Measurements from ENCODE around the gene MEOX2.

MEOX2 gene

GRCh38 chr7:15678653-15679052 lies 7.8 kb downstream of the MEOX2 start:
- H3K27ac ChIP-seq (replicated peaks), result no peak overlapping the region
- no peak for DNase-seq (ENCODE audit: low read depth in 1 of 2, low spot score in 1 of 2)
- no peak overlapping the region for H3K4me3 ChIP-seq (replicated peaks; ENCODE audit: insufficient read depth, low read length)
- TF ChIP-seq POLR2AphosphoS5 (IDR thresholded peaks at IDR 0.05; ENCODE audit: low read depth) (no peak), CTCF (IDR thresholded peaks at IDR 0.05; ENCODE audit: insufficient read depth, low read length) (no peak), GABPA (IDR thresholded peaks at IDR 0.05; ENCODE audit: low read depth) (no peak), REST (IDR thresholded peaks at IDR 0.05; ENCODE audit: insufficient replicate concordance, low read depth) (no peak), SPI1 (IDR thresholded peaks at IDR 0.05; ENCODE audit: borderline replicate concordance, low read depth) (no peak)
- H3K27me3 ChIP-seq (ENCODE audit: insufficient read depth, poor library complexity, severe bottlenecking), result peaks cover 2% of the 10 kb centered on the region

GRCh38 chr7:15675379-15675778 lies 11.1 kb downstream of the MEOX2 start:
- H3K27ac ChIP-seq (replicated peaks), result no peak overlapping the region
- TF ChIP-seq CTCF (IDR thresholded peaks at IDR 0.05; ENCODE audit: insufficient read depth, low read length) (no peak), SPI1 (IDR thresholded peaks at IDR 0.05; ENCODE audit: borderline replicate concordance, low read depth) (no peak), GABPA (IDR thresholded peaks at IDR 0.05; ENCODE audit: low read depth) (no peak), POLR2AphosphoS5 (IDR thresholded peaks at IDR 0.05; ENCODE audit: low read depth) (no peak), REST (IDR thresholded peaks at IDR 0.05; ENCODE audit: insufficient replicate concordance, low read depth) (no peak)
- no peak overlapping the region for H3K4me3 ChIP-seq (replicated peaks; ENCODE audit: insufficient read depth, low read length)
- no peaks in the 10 kb centered on the region for H3K27me3 ChIP-seq (ENCODE audit: insufficient read depth, poor library complexity, severe bottlenecking)
- DNase-seq (ENCODE audit: low read depth in 1 of 2, low spot score in 1 of 2), result no peak

GRCh38 chr7:15674586-15674985 lies 11.9 kb downstream of the MEOX2 start:
- DNase-seq (ENCODE audit: low read depth in 1 of 2, low spot score in 1 of 2), result no peak
- no peak overlapping the region for H3K4me3 ChIP-seq (replicated peaks; ENCODE audit: insufficient read depth, low read length)
- H3K27ac ChIP-seq (replicated peaks), result no peak overlapping the region
- TF ChIP-seq CTCF (IDR thresholded peaks at IDR 0.05; ENCODE audit: insufficient read depth, low read length), result no peak
- no peaks in the 10 kb centered on the region for H3K27me3 ChIP-seq (ENCODE audit: insufficient read depth, poor library complexity, severe bottlenecking)

- DNase-seq (ENCODE audit: low read depth in 1 of 2, low spot score in 1 of 2), result no peak
- TF ChIP-seq POLR2AphosphoS5 (IDR thresholded peaks at IDR 0.05; ENCODE audit: low read depth) (no peak), SPI1 (IDR thresholded peaks at IDR 0.05; ENCODE audit: borderline replicate concordance, low read depth) (no peak), REST (IDR thresholded peaks at IDR 0.05; ENCODE audit: insufficient replicate concordance, low read depth) (no peak)
- Histone ChIP-seq H3K27ac (replicated peaks) (no peak overlapping the region), H3K4me3 (replicated peaks; ENCODE audit: insufficient read depth, low read length) (no peak overlapping the region), H3K27me3 (ENCODE audit: insufficient read depth, poor library complexity, severe bottlenecking) (no peaks in the 10 kb centered on the region)
Observed at GRCh38 chr7:15669443-15670090, 16.9 kb downstream of the MEOX2 start.
